ENCODE measurements around the gene NAP1L4. TPM values are rescaled to one million over a fixed set of nuclear protein-coding genes. Genes with fewer than 3 reads are reported as not detected.

The NAP1L4 gene
- total and polyA plus RNA-seq, 2 of the 8 experiments (the other 6 are each of a cell fraction or from before 2014, with no cell fraction given), result 75.8 to 194 TPM

- no peak for TF ChIP-seq MAX (IDR thresholded peaks at IDR 0.05)
- no peak for TF ChIP-seq HDAC2 (IDR thresholded peaks at IDR 0.05; ENCODE audit: borderline replicate concordance in 1 of 2, low read depth in 2 of 2, low read length in 2 of 2)
- TF ChIP-seq SUZ12 (IDR thresholded peaks at IDR 0.05; ENCODE audit: low read length), result no peak
- TF ChIP-seq SIX5 (IDR thresholded peaks at IDR 0.05; ENCODE audit: low read depth, low read length), result no peak
Observed at GRCh38 chr11:2977113-2977512, 15.0 kb downstream of the NAP1L4 start (continued).

Measured in H1 (cell line).